Measurements from ENCODE around the gene PLEKHS1. TPM values are rescaled to one million over a fixed set of nuclear protein-coding genes. Genes with fewer than 3 reads are reported as not detected.

Gene PLEKHS1
- total RNA-seq = 10 to 100 TPM in 1 of 3 donors, 1 to 10 TPM in 2; 5.3 to 19.3 (median 6.5) TPM
- long read RNA-seq, donor 1, partial matches to known transcripts = 0 of 1 reads
- long read RNA-seq, donor 1, other reads (novel, unspliced or antisense) = 1 of 1 reads
- long read RNA-seq, donor 2, partial matches to known transcripts = 0 of 3 reads
- long read RNA-seq, donor 2, other reads (novel, unspliced or antisense) = 3 of 3 reads

DNA sequence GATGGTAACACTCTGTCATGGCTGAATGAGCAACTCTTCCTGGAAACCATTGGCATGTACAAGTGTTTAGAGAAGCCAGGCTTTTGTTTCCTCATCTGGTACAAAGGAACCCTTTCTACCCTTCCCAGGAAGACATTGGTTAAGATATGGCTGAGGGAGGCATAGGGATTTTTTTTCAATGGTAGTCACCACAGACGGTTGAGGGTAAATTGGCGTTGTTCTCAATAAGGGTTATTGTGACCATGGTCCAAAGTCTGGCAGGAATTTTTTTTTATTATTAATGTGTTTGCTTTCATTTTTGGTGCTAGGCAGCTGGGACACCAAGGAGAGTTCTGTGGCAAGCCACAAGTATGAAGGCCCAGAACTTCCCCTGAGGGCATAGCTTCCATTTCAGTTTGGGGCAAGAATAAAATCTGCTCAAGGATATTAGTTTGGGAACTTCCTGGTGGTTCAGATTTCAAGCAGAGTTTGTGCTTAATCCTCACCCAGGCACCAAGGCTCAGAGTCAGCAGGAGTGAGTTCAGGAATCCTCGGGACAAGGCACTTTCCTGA is at the start of gene PLEKHS1:
Gene PLEKHS1 (plus strand): TSS at position 502 of the 552 bp plus-strand sequence. CDS start 3,596 bp downstream, outside the sequence.
- TF ChIP-seq, protein P1, sequence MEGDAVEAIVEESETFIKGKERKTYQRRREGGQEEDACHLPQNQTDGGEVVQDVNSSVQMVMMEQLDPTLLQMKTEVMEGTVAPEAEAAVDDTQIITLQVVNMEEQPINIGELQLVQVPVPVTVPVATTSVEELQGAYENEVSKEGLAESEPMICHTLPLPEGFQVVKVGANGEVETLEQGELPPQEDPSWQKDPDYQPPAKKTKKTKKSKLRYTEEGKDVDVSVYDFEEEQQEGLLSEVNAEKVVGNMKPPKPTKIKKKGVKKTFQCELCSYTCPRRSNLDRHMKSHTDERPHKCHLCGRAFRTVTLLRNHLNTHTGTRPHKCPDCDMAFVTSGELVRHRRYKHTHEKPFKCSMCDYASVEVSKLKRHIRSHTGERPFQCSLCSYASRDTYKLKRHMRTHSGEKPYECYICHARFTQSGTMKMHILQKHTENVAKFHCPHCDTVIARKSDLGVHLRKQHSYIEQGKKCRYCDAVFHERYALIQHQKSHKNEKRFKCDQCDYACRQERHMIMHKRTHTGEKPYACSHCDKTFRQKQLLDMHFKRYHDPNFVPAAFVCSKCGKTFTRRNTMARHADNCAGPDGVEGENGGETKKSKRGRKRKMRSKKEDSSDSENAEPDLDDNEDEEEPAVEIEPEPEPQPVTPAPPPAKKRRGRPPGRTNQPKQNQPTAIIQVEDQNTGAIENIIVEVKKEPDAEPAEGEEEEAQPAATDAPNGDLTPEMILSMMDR (IDR thresholded peaks at IDR 0.05) = no peak
- Histone ChIP-seq H3K4me1 (ENCODE audit: low read depth) (peaks cover 57% of the 10 kb centered on the region), H3K4me3 (no peak within 1 kb of the TSS), H3K36me3 (ENCODE audit: low read depth) (no peaks in the 10 kb centered on the region), H3K9me3 (no peaks in the 10 kb centered on the region)
- peak; percentile 55 for ATAC-seq
- no peak for DNase-seq
- intact Hi-C loops (cut with DNase I, micrococcal nuclease) = no loop called here

DNA sequence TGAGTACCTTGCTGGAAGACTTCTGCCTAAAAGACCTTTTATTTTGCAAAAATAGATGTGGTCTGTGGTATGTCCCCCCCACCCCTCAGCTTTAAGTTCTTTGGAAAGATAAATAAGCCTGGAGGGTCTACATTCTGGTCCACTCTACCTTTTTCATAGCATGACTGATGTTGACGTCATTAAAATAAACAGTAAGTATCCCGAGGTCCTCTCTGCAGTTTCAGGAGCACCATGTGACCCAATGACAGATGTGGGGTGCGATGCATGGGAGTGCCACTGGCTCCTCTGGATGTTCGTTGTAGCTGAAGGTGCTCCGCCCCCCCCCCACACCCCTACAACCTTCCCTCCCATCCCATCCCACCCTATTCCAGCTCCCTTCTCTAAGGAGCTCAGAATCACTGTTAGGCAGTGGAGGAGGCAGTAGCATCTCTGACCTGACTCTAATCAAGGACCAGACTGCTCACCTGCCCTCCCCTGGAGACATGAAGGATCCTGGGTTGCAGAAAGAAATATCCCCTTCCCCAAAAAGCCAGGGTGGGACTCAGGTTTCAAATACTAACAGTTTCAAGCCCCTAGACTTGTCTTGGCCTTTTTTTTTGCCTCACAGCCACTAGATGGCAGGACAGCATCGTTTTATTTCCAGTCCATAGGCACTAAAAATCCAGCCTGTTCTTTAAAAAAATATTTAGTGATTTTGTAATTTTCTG is 46.7 kb upstream of the PLEKHS1 start:
- ATAC-seq (peak; percentile 48), DNase-seq (peak in 1 of 3 donors; percentile 41)
- H3K4me3 ChIP-seq = no peak overlapping the region
- H3K36me3 ChIP-seq (ENCODE audit: low read depth) = no peaks in the 10 kb centered on the region
- no peaks in the 10 kb centered on the region for H3K4me1 ChIP-seq (ENCODE audit: low read depth)
- no peaks in the 10 kb centered on the region for H3K9me3 ChIP-seq
- intact Hi-C loops (cut with DNase I, micrococcal nuclease) = loop anchor here (10.0 kb wide), 2 partner anchors 400 to 410 kb away; no protein-coding TSS in a partner anchor
- TF ChIP-seq, protein P1 (IDR thresholded peaks at IDR 0.05) = no peak

DNA sequence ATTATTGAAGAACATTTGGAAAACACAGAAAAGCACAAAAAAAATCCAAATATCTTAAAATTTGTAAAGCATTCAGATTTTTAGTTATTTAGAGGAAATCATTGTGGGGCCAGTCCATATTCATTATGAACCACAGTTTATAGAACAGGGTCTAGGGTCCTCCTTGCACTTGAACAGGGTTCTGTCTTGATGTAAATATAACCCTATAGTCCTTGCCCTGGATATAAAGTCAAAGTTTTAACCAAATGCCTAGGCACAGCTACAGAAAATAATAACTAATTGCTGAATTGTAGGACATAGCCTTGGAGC is 46.2 kb upstream of the PLEKHS1 start:
- Histone ChIP-seq H3K4me3 (no peak overlapping the region), H3K4me1 (ENCODE audit: low read depth) (no peaks in the 10 kb centered on the region), H3K9me3 (no peaks in the 10 kb centered on the region), H3K36me3 (ENCODE audit: low read depth) (no peaks in the 10 kb centered on the region)
- ATAC-seq (no peak), DNase-seq (no peak)
- TF ChIP-seq, protein P1 (IDR thresholded peaks at IDR 0.05) = no peak
- intact Hi-C loops (cut with DNase I, micrococcal nuclease) = loop anchor here (10.0 kb wide), 2 partner anchors 400 to 410 kb away; no protein-coding TSS in a partner anchor

DNA sequence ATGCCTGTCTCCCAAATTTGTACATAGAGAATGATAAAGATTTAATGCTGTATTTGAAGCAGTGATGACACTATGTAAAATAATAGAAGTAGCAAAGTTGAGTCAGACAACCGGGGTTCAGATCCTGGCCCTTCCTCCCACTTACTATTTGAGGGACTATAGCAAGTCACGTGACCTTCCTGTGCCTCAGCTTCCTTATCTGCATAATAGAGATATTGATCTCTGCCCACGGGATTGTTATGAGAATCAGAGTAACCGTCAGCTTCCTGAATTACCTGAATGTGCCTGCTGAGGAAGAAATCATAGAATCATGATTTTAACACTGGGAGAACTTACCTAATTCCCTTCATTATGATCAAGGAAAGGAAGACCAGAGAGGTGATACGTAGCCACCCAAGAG is 44.9 kb upstream of the PLEKHS1 start:
- DNase-seq = no peak
- intact Hi-C loops (cut with DNase I, micrococcal nuclease) = loop anchor here (10.0 kb wide), 2 partner anchors 398 to 408 kb away; no protein-coding TSS in a partner anchor
- ATAC-seq = no peak
- TF ChIP-seq, protein P1 (IDR thresholded peaks at IDR 0.05) = no peak
- Histone ChIP-seq H3K4me3 (no peak overlapping the region), H3K4me1 (ENCODE audit: low read depth) (no peaks in the 10 kb centered on the region), H3K36me3 (ENCODE audit: low read depth) (no peaks in the 10 kb centered on the region), H3K9me3 (no peaks in the 10 kb centered on the region)

DNA sequence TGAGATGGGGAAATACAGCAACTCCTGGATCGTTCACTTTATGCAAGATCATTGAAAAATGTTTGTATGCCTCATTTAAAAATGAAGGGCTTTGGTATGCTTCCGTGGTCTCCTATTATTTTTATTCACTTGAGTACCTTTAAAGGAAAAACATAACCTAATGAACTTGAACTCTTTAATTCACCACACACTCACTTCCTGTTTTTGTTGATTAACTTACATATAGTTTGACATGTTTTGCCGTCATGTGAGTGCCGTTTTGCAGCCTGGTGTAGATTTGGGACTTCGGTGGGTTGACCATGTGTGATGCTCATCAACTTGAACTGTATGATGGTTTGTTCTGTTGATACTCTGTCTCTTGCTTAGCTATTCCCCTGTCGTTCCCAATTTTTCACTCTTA is 42.8 kb upstream of the PLEKHS1 start:
- no peaks in the 10 kb centered on the region for H3K36me3 ChIP-seq (ENCODE audit: low read depth)
- ATAC-seq (no peak), DNase-seq (no peak)
- H3K9me3 ChIP-seq = no peaks in the 10 kb centered on the region
- intact Hi-C loops (cut with DNase I, micrococcal nuclease) = loop anchor here (10.0 kb wide), 2 partner anchors 396 to 406 kb away; no protein-coding TSS in a partner anchor
- TF ChIP-seq, protein P1 (IDR thresholded peaks at IDR 0.05) = no peak
- no peak overlapping the region for H3K4me3 ChIP-seq
- H3K4me1 ChIP-seq (ENCODE audit: low read depth) = no peaks in the 10 kb centered on the region
